ENCODE data around the gene LENG9. TPM values are rescaled to one million over a fixed set of nuclear protein-coding genes. Genes with fewer than 3 reads are reported as not detected.

LENG9 gene
- total RNA-seq, 2 donors from 2014 or later: 6.0 to 9.9 TPM

DNA sequence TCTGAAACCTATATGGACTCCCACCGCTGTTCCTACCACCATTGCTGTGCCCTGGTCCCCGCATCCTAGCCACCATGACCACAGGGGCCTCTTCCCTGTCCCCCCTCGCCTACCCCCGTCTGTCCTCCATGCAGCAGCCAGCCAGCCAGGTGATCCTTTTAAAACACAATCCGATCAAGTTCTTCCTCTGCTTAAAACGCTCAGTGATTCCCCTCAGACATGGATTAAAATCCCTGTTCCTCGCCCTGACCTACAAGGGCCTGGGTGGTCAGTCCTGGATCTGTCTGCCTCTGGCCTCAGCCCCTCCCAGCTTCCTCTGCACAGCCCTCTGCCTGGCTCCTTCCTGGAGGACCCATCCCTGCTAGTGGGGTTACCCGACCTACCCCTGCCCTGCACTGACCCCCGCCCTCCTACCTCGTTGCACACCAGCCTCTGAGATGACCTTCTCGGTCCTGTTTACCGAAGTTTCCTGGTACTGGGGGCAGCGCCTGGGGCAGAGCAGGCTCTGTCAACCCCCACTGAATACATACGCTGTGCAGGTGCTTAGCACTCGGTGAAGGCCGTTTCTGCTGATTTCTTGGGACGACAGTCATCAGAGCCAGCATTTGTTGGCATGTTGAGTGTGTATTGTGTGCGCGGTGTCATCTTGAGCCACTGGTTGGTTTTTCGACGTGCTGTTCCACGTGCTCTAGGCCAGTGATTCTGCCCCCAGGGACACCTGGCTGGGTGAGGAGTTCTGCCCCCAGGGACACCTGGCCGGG, 29.3 kb downstream of the LENG9 start:
- Mint-ChIP-seq H3K27me3 (peaks cover 0 to 6% of the 10 kb centered on the region in 2 donors), H3K4me1 (ENCODE audit: low read depth in 2 of 2) (peaks cover 13% of the 10 kb centered on the region in 2 donors), H3K9me3 (no peaks in the 10 kb centered on the region), H3K36me3 (no peaks in the 10 kb centered on the region), H3K27ac (no peak overlapping the region), H3K4me3 (no peak overlapping the region)
- no peak for DNase-seq (ENCODE audit: low spot score)
- ATAC-seq: no peak

DNA sequence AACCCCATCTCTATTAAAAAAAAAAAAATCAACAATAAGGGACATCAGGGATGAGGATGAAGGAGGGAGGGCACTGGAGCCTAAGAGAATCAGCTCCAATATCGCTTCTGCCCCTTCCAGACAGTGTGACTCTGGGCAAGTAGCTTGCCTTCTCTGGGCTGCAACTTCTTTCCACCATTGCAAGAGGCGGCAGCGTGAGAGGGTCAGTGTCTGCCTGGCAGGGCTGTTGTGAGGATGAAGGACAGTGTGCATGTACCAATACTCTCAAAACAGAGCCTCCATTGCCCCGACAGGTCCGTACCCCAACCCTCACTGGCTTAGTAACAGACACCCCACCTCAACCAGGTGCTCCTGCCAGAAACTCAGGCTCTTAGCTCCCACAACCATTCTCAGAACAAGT, 29.9 kb downstream of the LENG9 start:
- DNase-seq (ENCODE audit: low spot score) (no peak), ATAC-seq (no peak)
- Mint-ChIP-seq H3K4me1 (ENCODE audit: low read depth in 2 of 2) (peaks cover 13% of the 10 kb centered on the region in 2 donors), H3K27me3 (peaks cover 0 to 11% of the 10 kb centered on the region in 2 donors), H3K27ac (no peak overlapping the region), H3K4me3 (no peak overlapping the region), H3K36me3 (no peaks in the 10 kb centered on the region), H3K9me3 (no peaks in the 10 kb centered on the region)

DNA sequence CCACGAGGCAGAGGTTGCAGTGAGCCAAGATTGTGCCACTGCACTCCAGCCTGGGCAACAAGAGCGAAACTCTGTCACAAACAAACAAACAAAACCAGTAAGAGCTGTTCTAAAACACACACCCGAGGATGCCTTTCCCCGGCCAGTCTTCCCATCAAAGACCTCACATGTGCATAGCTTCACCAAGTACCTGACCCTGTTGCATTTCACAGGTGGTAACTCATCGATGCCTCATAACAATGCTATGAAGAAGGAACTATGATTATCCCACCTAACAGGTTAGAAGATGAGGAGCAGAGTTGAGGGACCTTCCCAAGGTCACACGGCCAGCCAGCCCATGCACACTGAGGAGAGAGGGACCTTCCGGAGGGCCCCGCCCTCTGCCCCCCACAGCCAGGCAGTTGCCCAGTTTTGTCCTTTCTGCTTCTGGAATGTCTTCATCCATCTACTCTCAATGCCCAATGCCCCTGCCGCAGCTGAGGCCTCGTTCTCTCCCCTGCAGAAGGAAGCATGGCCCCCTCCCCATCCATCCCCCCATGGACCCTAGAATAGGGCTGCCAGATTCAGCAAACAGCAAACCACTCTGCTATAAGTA, 31.3 kb downstream of the LENG9 start:
- ATAC-seq (no peak), DNase-seq (ENCODE audit: low spot score) (no peak)
- peaks cover 13% of the 10 kb centered on the region in 2 donors for H3K4me1 Mint-ChIP-seq (ENCODE audit: low read depth in 2 of 2)
- H3K4me3 Mint-ChIP-seq: no peak overlapping the region
- no peaks in the 10 kb centered on the region for H3K9me3 Mint-ChIP-seq
- H3K27me3 Mint-ChIP-seq: peaks cover 0 to 11% of the 10 kb centered on the region in 2 donors
- no peak overlapping the region for H3K27ac Mint-ChIP-seq
- H3K36me3 Mint-ChIP-seq: no peaks in the 10 kb centered on the region

- DNase-seq (ENCODE audit: low spot score): no peak
- no peaks in the 10 kb centered on the region for H3K36me3 Mint-ChIP-seq
- no peak for ATAC-seq
- peaks cover 13% of the 10 kb centered on the region in 2 donors for H3K4me1 Mint-ChIP-seq (ENCODE audit: low read depth in 2 of 2)
- H3K4me3 Mint-ChIP-seq: peak overlapping the region; percentile 9
- no peak overlapping the region for H3K27ac Mint-ChIP-seq
- H3K9me3 Mint-ChIP-seq: no peaks in the 10 kb centered on the region
- H3K27me3 Mint-ChIP-seq: peaks cover 0 to 11% of the 10 kb centered on the region in 2 donors
These were observed 32.2 kb downstream of the LENG9 start for GRCh38 chr19:54431255-54431838.

- H3K4me1 Mint-ChIP-seq (ENCODE audit: low read depth in 2 of 2): peaks cover 13% of the 10 kb centered on the region in 2 donors
- H3K36me3 Mint-ChIP-seq: no peaks in the 10 kb centered on the region
- H3K27ac Mint-ChIP-seq: no peak overlapping the region
- peaks cover 0 to 11% of the 10 kb centered on the region in 2 donors for H3K27me3 Mint-ChIP-seq
- no peak for DNase-seq (ENCODE audit: low spot score)
- H3K9me3 Mint-ChIP-seq: no peaks in the 10 kb centered on the region
- H3K4me3 Mint-ChIP-seq: peak overlapping the region; percentile 9
- ATAC-seq: peak; percentile 76 to 85
These were observed 33.0 kb downstream of the LENG9 start for GRCh38 chr19:54430306-54431254.

- H3K4me3 Mint-ChIP-seq: no peak overlapping the region
- DNase-seq (ENCODE audit: low spot score) (no peak), ATAC-seq (no peak)
- H3K9me3 Mint-ChIP-seq: no peaks in the 10 kb centered on the region
- H3K27ac Mint-ChIP-seq: no peak overlapping the region
- no peaks in the 10 kb centered on the region for H3K36me3 Mint-ChIP-seq
- peaks cover 0 to 13% of the 10 kb centered on the region in 2 donors for H3K27me3 Mint-ChIP-seq
- H3K4me1 Mint-ChIP-seq (ENCODE audit: low read depth in 2 of 2): peaks cover 8 to 9% of the 10 kb centered on the region in 2 donors
These were observed 33.9 kb downstream of the LENG9 start for GRCh38 chr19:54429545-54430227.

DNA sequence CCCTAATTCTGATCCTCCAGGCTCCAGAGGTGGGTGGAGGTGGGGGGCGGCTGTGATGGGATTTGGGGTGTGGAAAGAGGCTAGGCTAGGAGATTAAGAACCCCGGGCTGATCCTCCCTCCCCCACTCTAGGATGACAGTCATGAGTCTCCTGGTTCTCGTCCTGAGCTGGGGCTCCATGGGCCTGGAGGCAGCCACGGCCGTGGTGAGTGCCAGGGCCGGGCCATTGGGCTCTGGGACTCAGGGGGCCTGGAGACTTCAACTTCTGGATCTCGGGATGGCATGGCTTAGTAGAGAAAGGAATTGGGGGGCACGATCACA, 34.4 kb downstream of the LENG9 start:
- no peak overlapping the region for H3K27ac Mint-ChIP-seq
- H3K36me3 Mint-ChIP-seq: no peaks in the 10 kb centered on the region
- H3K27me3 Mint-ChIP-seq: peaks cover 0 to 13% of the 10 kb centered on the region in 2 donors
- no peak for ATAC-seq
- peaks cover 8 to 9% of the 10 kb centered on the region in 2 donors for H3K4me1 Mint-ChIP-seq (ENCODE audit: low read depth in 2 of 2)
- no peak for DNase-seq (ENCODE audit: low spot score)
- H3K9me3 Mint-ChIP-seq: no peaks in the 10 kb centered on the region
- H3K4me3 Mint-ChIP-seq: no peak overlapping the region

- Mint-ChIP-seq H3K36me3 (no peaks in the 10 kb centered on the region), H3K4me3 (no peak overlapping the region), H3K9me3 (no peaks in the 10 kb centered on the region), H3K27me3 (peaks cover 0 to 15% of the 10 kb centered on the region in 2 donors), H3K27ac (no peak overlapping the region), H3K4me1 (ENCODE audit: low read depth in 2 of 2) (peaks cover 8 to 9% of the 10 kb centered on the region in 2 donors)
- ATAC-seq: no peak
- no peak for DNase-seq (ENCODE audit: low spot score)
These were observed 35.0 kb downstream of the LENG9 start for GRCh38 chr19:54428323-54429175.

DNA sequence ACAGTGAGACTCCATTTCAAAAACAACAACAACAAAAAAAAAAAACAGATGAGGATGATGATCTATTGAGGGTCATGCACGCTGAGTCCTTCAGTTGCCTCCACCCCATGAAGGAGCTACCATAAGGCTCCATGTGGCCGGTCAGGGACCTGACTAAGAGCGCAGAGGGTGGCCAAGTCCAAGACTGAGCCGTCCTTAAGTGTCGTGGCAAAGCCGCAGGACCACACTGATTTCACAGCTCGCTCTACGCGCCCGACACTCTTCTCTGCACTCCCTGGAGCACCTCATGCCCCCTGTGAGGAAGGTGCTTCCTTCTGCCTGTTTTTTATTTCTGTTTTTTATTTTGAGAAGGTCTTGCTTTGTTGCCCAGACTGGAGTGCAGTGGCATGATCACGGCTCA, 36.0 kb downstream of the LENG9 start:
- Mint-ChIP-seq H3K4me3 (no peak overlapping the region), H3K9me3 (no peaks in the 10 kb centered on the region), H3K27me3 (peaks cover 0 to 20% of the 10 kb centered on the region in 2 donors), H3K27ac (no peak overlapping the region), H3K36me3 (no peaks in the 10 kb centered on the region), H3K4me1 (ENCODE audit: low read depth in 2 of 2) (peaks cover 8 to 9% of the 10 kb centered on the region in 2 donors)
- no peak for ATAC-seq
- DNase-seq (ENCODE audit: low spot score): no peak

- ATAC-seq (no peak), DNase-seq (ENCODE audit: low spot score) (no peak)
- H3K27ac Mint-ChIP-seq: no peak overlapping the region
- H3K9me3 Mint-ChIP-seq: no peaks in the 10 kb centered on the region
- H3K27me3 Mint-ChIP-seq: peaks cover 0 to 19% of the 10 kb centered on the region in 2 donors
- peaks cover 6 to 8% of the 10 kb centered on the region in 2 donors for H3K4me1 Mint-ChIP-seq (ENCODE audit: low read depth in 2 of 2)
- no peaks in the 10 kb centered on the region for H3K36me3 Mint-ChIP-seq
- H3K4me3 Mint-ChIP-seq: no peak overlapping the region
These were observed 37.2 kb downstream of the LENG9 start for GRCh38 chr19:54426291-54426931.

DNA sequence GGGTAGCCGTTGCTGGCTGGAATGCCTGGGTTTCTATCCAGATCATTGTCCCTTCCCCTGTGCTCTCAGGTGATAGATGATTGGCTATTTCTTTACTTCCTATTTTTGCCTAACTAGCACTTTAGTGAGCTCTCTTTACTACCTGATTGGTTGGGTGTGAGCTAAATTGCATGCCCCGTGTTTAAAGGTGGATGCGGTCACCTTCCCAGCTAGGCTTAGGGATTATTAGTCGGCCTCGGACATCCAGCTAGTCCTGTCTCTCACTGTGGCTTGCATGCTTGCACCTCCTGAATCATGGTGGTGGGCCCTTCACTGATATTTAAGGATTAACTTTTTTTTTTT, 38.2 kb downstream of the LENG9 start:
- Mint-ChIP-seq H3K9me3 (no peaks in the 10 kb centered on the region), H3K27ac (no peak overlapping the region), H3K4me1 (ENCODE audit: low read depth in 2 of 2) (peaks cover 0 to 3% of the 10 kb centered on the region in 2 donors), H3K36me3 (no peaks in the 10 kb centered on the region), H3K27me3 (peaks cover 0 to 15% of the 10 kb centered on the region in 2 donors), H3K4me3 (no peak overlapping the region)
- no peak for DNase-seq (ENCODE audit: low spot score)
- no peak for ATAC-seq

DNA sequence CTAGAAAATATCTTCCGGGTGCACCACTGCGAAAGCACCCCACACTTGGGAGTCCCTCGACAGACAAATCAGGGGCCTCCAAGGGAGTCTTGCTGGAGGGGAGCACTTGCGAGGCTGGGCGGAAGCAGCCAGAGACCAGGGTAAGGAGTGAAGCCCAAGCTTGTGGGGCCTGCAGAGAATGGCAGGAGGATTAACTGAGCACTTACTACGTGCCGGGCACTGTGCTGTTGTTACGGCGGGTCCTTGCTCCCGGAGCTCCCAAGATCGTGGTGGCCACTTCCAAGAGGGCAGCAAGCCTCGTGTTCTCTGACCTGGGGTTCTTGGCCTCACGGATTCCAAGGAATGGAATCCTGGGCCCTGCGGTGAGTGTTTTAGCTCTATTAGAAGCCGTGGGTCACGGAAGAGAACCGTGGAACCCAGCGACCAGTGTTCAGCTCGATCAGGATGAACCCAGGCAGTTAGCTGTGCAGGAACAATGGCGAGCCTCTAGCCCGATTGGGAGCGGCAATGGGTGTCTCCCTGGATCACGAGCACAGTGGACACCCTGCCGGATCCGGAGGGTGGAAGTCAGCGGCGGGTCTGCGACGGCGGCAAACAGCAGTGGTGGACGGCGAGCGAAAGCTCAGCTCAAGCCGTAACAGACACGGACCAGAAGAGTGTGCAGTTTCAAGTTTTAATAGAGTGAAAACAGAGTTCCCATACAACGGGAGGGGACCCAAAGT, 38.8 kb downstream of the LENG9 start:
- Mint-ChIP-seq H3K36me3 (no peaks in the 10 kb centered on the region), H3K27me3 (peaks cover 0 to 15% of the 10 kb centered on the region in 2 donors), H3K4me1 (ENCODE audit: low read depth in 2 of 2) (peaks cover 0 to 3% of the 10 kb centered on the region in 2 donors), H3K27ac (no peak overlapping the region), H3K9me3 (no peaks in the 10 kb centered on the region), H3K4me3 (no peak overlapping the region)
- no peak for DNase-seq (ENCODE audit: low spot score)
- no peak for ATAC-seq

Measured in natural killer cell treated with Interleukin-12 subunit alpha and Interleukin-12 subunit beta and Interleukin-15 and Interleukin-18, amount 100 ng/mL, for 72 hours (primary cell).